HG03520 (cell line): ENCODE measurements around the gene ACAN.

Source experiments
- ATAC-seq: cut with Tn5 transposase; IDR thresholded peaks from one replicate; pipeline ENCODE4 v1.9.1; 2021; ENCODE audit warnings: mild to moderate bottlenecking, moderate library complexity; ENCODE audit not compliant: unreplicated experiment

Gene ACAN

GRCh38 chr15:88876573-88876972 lies 73.3 kb downstream of the ACAN start:
- no peak for ATAC-seq

GRCh38 chr15:88877415-88877814 lies 74.2 kb downstream of the ACAN start:
- no peak for ATAC-seq

- ATAC-seq, result no peak
Measured at GRCh38 chr15:88877906-88878305, 74.7 kb downstream of the ACAN start.

GRCh38 chr15:88878720-88879184 lies 75.5 kb downstream of the ACAN start:
- peak; percentile 46 for ATAC-seq

GRCh38 chr15:88880944-88881740 lies 77.9 kb downstream of the ACAN start:
- ATAC-seq, result no peak

GRCh38 chr15:88881775-88882174 lies 78.5 kb downstream of the ACAN start:
- ATAC-seq, result no peak

GRCh38 chr15:88882785-88883184 lies 79.5 kb downstream of the ACAN start:
- ATAC-seq, result no peak

GRCh38 chr15:88887068-88887580 lies 83.9 kb downstream of the ACAN start:
- ATAC-seq, result no peak

- no peak for ATAC-seq
Measured at GRCh38 chr15:88888719-88889118, 85.5 kb downstream of the ACAN start.

GRCh38 chr15:88890495-88890894 lies 87.3 kb downstream of the ACAN start:
- ATAC-seq, result no peak

GRCh38 chr15:88891540-88892254 lies 88.5 kb downstream of the ACAN start:
- ATAC-seq, result no peak

GRCh38 chr15:88894348-88894818 lies 91.1 kb downstream of the ACAN start:
- ATAC-seq, result peak; percentile 59

- no peak for ATAC-seq
Measured at GRCh38 chr15:88894819-88895767, 91.9 kb downstream of the ACAN start, which contains the start of gene HAPLN3. TSS of gene HAPLN3 (minus strand) at chr15:88895544. CDS start at chr15:88887298, 8,246 bp downstream.

- ATAC-seq, result no peak
Measured at GRCh38 chr15:88896333-88897033, 93.2 kb downstream of the ACAN start.

- ATAC-seq, result no peak
Measured at GRCh38 chr15:88897142-88897455, 93.9 kb downstream of the ACAN start.

GRCh38 chr15:88897456-88898194 lies 94.4 kb downstream of the ACAN start:
- ATAC-seq, result no peak

GRCh38 chr15:88898736-88899135 lies 95.5 kb downstream of the ACAN start:
- ATAC-seq, result no peak

- no peak for ATAC-seq
Measured at GRCh38 chr15:88899251-88899650, 96.0 kb downstream of the ACAN start.

- no peak for ATAC-seq
Measured at GRCh38 chr15:88900309-88900981, 97.2 kb downstream of the ACAN start.
